Stimulated activated CD8-positive, alpha-beta memory T cell treated with anti-CD3 and anti-CD28 coated beads, Interleukin-4, amount 100 ng/mL, for 24 hours (primary cell): ENCODE measurements around the gene PLEKHN1.
A peak's percentile ranks its signal among the peaks of the same experiment; 100 is the strongest.

Experiments
- DNase-seq: peaks from one replicate; pipeline ENCODE4 v3.0.0-alpha.2; 2020; ENCODE audit warnings: low read depth

Gene PLEKHN1

GRCh38 chr1:966135-966703 lies at the start of gene PLEKHN1:
Gene PLEKHN1 (plus strand): TSS chr1:966482. CDS start chr1:966532, 50 bp downstream.
- DNase-seq = no peak

- no peak for DNase-seq
Observed at GRCh38 chr1:917076-917459, 49.2 kb upstream of the PLEKHN1 start.

GRCh38 chr1:917466-918091 lies 48.7 kb upstream of the PLEKHN1 start:
- no peak for DNase-seq

GRCh38 chr1:918353-918752 lies 47.9 kb upstream of the PLEKHN1 start:
- DNase-seq = no peak

GRCh38 chr1:918843-919242 lies 47.4 kb upstream of the PLEKHN1 start:
- DNase-seq = no peak

GRCh38 chr1:919271-919872 lies 46.9 kb upstream of the PLEKHN1 start:
- DNase-seq = no peak

GRCh38 chr1:920010-920409 lies 46.3 kb upstream of the PLEKHN1 start:
- DNase-seq = no peak

- no peak for DNase-seq
Observed at GRCh38 chr1:920521-920920, 45.8 kb upstream of the PLEKHN1 start.

- no peak for DNase-seq
Observed at GRCh38 chr1:921011-921837, 45.1 kb upstream of the PLEKHN1 start.

- DNase-seq = peak; percentile 45
Observed at GRCh38 chr1:923131-923990, 42.9 kb upstream of the PLEKHN1 start, which contains the start of gene SAMD11. Gene SAMD11 (plus strand): TSS chr1:923923. CDS start chr1:924432, 509 bp downstream.

- no peak for DNase-seq
Observed at GRCh38 chr1:923991-924655, 42.2 kb upstream of the PLEKHN1 start.

- DNase-seq = no peak
Observed at GRCh38 chr1:924656-925560, 41.4 kb upstream of the PLEKHN1 start.

GRCh38 chr1:925561-926421 lies 40.5 kb upstream of the PLEKHN1 start:
- no peak for DNase-seq

- no peak for DNase-seq
Observed at GRCh38 chr1:927234-927633, 39.0 kb upstream of the PLEKHN1 start.

- DNase-seq = no peak
Observed at GRCh38 chr1:927748-928147, 38.5 kb upstream of the PLEKHN1 start.

- DNase-seq = no peak
Observed at GRCh38 chr1:928825-929661, 37.2 kb upstream of the PLEKHN1 start.

- no peak for DNase-seq
Observed at GRCh38 chr1:929712-930632, 36.3 kb upstream of the PLEKHN1 start.
